Measurements from ENCODE around the gene CLMP. TPM values are rescaled to one million over a fixed set of nuclear protein-coding genes. Genes with fewer than 3 reads are reported as not detected.

The CLMP gene
- total RNA-seq, 4 donors from 2014 or later: 23.6 to 49.4 (median 38.0) TPM

- Histone ChIP-seq H3K27ac (peak overlapping the region; percentile 19 to 42 (median 26)), H3K4me3 (no peak overlapping the region), H3K36me3 (peaks cover 0 to 48% (median 21%) of the 10 kb centered on the region in 4 donors), H3K4me1 (peaks cover 8 to 38% (median 12%) of the 10 kb centered on the region in 4 donors), H3K27me3 (no peaks in the 10 kb centered on the region), H3K9me3 (no peaks in the 10 kb centered on the region)
- TF ChIP-seq CTCF (IDR thresholded peaks at IDR 0.05): peak; percentile 63 to 77 (median 71)
- no peak for TF ChIP-seq EP300 (IDR thresholded peaks at IDR 0.05; ENCODE audit: low read depth)
- no peak for DNase-seq
- 5 to 11% methylated on average over 7 to 11 of the region's 11 CpGs for WGBS, 2 donors (ENCODE audit: low coverage in 1 of 2)
- in situ Hi-C loops (cut with MboI; ENCODE audit: low pct_ligation_motif_present in 1 of 4, low pct_unique_long_range_greater_than_20kb in 1 of 4, low sequenced_read_pairs in 3 of 4): no loop called here
- intact Hi-C loops (cut with DNase I; ENCODE audit: low total_unique reads): no loop called here
Observed at GRCh38 chr11:123054301-123055065, 140.6 kb downstream of the CLMP start.

GRCh38 chr11:123052901-123053721 is 141.9 kb downstream of the CLMP start:
- H3K4me1 ChIP-seq: peaks cover 0 to 24% (median 3%) of the 10 kb centered on the region in 4 donors
- H3K36me3 ChIP-seq: peaks cover 0 to 35% (median 12%) of the 10 kb centered on the region in 4 donors
- in situ Hi-C loops (cut with MboI; ENCODE audit: low pct_ligation_motif_present in 1 of 4, low pct_unique_long_range_greater_than_20kb in 1 of 4, low sequenced_read_pairs in 3 of 4) (no loop called here), intact Hi-C loops (cut with DNase I; ENCODE audit: low total_unique reads) (no loop called here)
- no peak for TF ChIP-seq EP300 (IDR thresholded peaks at IDR 0.05; ENCODE audit: low read depth)
- TF ChIP-seq POLR2AphosphoS5 (IDR thresholded peaks at IDR 0.05): no peak
- no peaks in the 10 kb centered on the region for H3K9me3 ChIP-seq
- WGBS, 2 donors (ENCODE audit: low coverage in 1 of 2): 51 to 87% methylated on average over 3 to 5 of the region's 5 CpGs
- H3K27ac ChIP-seq: no peak overlapping the region
- no peak overlapping the region for H3K4me3 ChIP-seq
- no peaks in the 10 kb centered on the region for H3K27me3 ChIP-seq
- no peak for DNase-seq

DNA sequence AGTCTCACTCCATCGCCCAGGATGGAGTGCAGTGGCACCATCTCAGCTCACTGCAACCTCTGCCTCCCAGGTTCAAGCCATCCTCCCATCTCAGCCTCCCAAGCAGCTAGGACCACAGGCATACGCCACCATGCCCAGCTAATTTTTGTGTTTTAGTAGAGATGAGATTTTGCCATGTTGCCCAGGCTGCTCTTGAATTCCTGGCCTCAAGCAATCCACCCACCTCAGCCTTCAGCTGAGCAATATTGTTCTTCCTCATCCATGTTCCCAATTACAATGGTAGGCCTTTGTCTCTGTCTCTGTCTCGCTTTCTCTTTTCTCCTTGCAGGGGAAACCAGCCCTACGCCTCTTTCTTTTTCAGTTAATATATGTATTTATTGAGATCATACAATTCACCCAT is 143.4 kb downstream of the CLMP start:
- no peaks in the 10 kb centered on the region for H3K27me3 ChIP-seq
- no peak for TF ChIP-seq EP300 (IDR thresholded peaks at IDR 0.05; ENCODE audit: low read depth)
- no peak for TF ChIP-seq CTCF (IDR thresholded peaks at IDR 0.05)
- TF ChIP-seq POLR2AphosphoS5 (IDR thresholded peaks at IDR 0.05): no peak
- no peak for DNase-seq
- in situ Hi-C loops (cut with MboI; ENCODE audit: low pct_ligation_motif_present in 1 of 4, low pct_unique_long_range_greater_than_20kb in 1 of 4, low sequenced_read_pairs in 3 of 4): no loop called here
- no peak overlapping the region for H3K4me3 ChIP-seq
- peaks cover 0 to 21% (median 6%) of the 10 kb centered on the region in 4 donors for H3K36me3 ChIP-seq
- peaks cover 0 to 15% (median 3%) of the 10 kb centered on the region in 4 donors for H3K4me1 ChIP-seq
- H3K9me3 ChIP-seq: no peaks in the 10 kb centered on the region
- no peak overlapping the region for H3K27ac ChIP-seq
- WGBS, 2 donors (ENCODE audit: low coverage in 1 of 2): 95 to 96% methylated on average over 4 of the region's 4 CpGs
- intact Hi-C loops (cut with DNase I; ENCODE audit: low total_unique reads): no loop called here

- TF ChIP-seq EP300 (IDR thresholded peaks at IDR 0.05; ENCODE audit: low read depth): no peak
- TF ChIP-seq CTCF (IDR thresholded peaks at IDR 0.05): no peak
- no peak for TF ChIP-seq POLR2A (IDR thresholded peaks at IDR 0.05)
- TF ChIP-seq POLR2AphosphoS5 (IDR thresholded peaks at IDR 0.05): no peak
- intact Hi-C loops (cut with DNase I; ENCODE audit: low total_unique reads): no loop called here
Observed at GRCh38 chr11:123051146-123051545, 143.9 kb downstream of the CLMP start.

More at GRCh38 chr11:123051146-123051545, 143.9 kb downstream of the CLMP start:
- H3K9me3 ChIP-seq: no peaks in the 10 kb centered on the region
- no peaks in the 10 kb centered on the region for H3K27me3 ChIP-seq
- H3K36me3 ChIP-seq: peaks cover 0 to 16% (median 4%) of the 10 kb centered on the region in 4 donors
- WGBS, 2 donors (ENCODE audit: low coverage in 1 of 2): 97 to 98% methylated on average over 9 of the region's 9 CpGs
- H3K4me1 ChIP-seq: peaks cover 0 to 10% (median 3%) of the 10 kb centered on the region in 4 donors
- no peak overlapping the region for H3K4me3 ChIP-seq
- in situ Hi-C loops (cut with MboI; ENCODE audit: low pct_ligation_motif_present in 1 of 4, low pct_unique_long_range_greater_than_20kb in 1 of 4, low sequenced_read_pairs in 3 of 4): no loop called here
- no peak overlapping the region for H3K27ac ChIP-seq
- no peak for DNase-seq

Data from transverse colon (tissue), 4 donors.